H1 (cell line): Measurements from ENCODE around the gene CANX. TPM values are rescaled to one million over a fixed set of nuclear protein-coding genes. Genes with fewer than 3 reads are reported as not detected.

ENCODE experiments used
- CTCF ChIA-PET: fragments of 300-600 bp; sonication (Branson Sonifier 250); formaldehyde crosslinking; loops from one replicate; lab custom pipeline; 2021; ENCODE audit not compliant: partially characterized antibody; lab: Charles Lee
- POLR2A ChIA-PET: fragments of 300-600 bp; sonication (Branson Sonifier 250); formaldehyde crosslinking; loops from one replicate; lab custom pipeline; 2021; ENCODE audit warnings: inconsistent platforms; ENCODE audit not compliant: partially characterized antibody; lab: Charles Lee
- DNase-seq, 2 experiments: peaks; one replicate each; pipeline versions ENCODE4 v3.0.0 to v3.0.0-alpha.2; 2010 to 2022; ENCODE audit warnings: low spot score in 2 of 2, low read depth in 1 of 2, mixed read lengths in 1 of 2
- FAIRE-seq: peaks from 2 replicates; lab custom pipeline; 2011; peaks lifted over from hg19 to GRCh38; lab: Jason Lieb, UNC
- H2AFZ ChIP-seq: 2 replicates; pipeline ENCODE4 v1.8.1; 2012; ENCODE audit warnings: low read length, inconsistent platforms
- H2AK5ac ChIP-seq: 2 replicates; pipeline ENCODE4 v1.6.1; 2013; ENCODE audit warnings: low read depth, low read length
- H2BK120ac ChIP-seq: replicated peaks from 2 replicates; pipeline ENCODE3; 2013; ENCODE audit warnings: low read depth, low read length, inconsistent platforms
- H2BK12ac ChIP-seq: 2 replicates; pipeline ENCODE4 v1.6.1; 2013; ENCODE audit warnings: low read depth, low read length
- H2BK15ac ChIP-seq: 2 replicates; pipeline ENCODE4 v1.6.1; 2013; ENCODE audit warnings: low read length
- H2BK20ac ChIP-seq: 2 replicates; pipeline ENCODE4 v1.6.1; 2013; ENCODE audit warnings: low read length
- H2BK5ac ChIP-seq: 2 replicates; pipeline ENCODE4 v1.6.1; 2013; ENCODE audit warnings: low read depth, low read length
- H3K14ac ChIP-seq: 2 replicates; pipeline ENCODE4 v1.6.1; 2013; ENCODE audit warnings: inconsistent platforms; ENCODE audit not compliant: insufficient read length
- H3K18ac ChIP-seq: 2 replicates; pipeline ENCODE4 v1.6.1; 2013; ENCODE audit warnings: low read length; ENCODE audit errors: extremely low read depth
- H3K23ac ChIP-seq: 2 replicates; pipeline ENCODE4 v1.6.1; 2013; ENCODE audit warnings: inconsistent platforms; ENCODE audit not compliant: insufficient read length
- H3K23me2 ChIP-seq: 2 replicates; pipeline ENCODE4 v1.6.1; 2013; ENCODE audit warnings: low read depth, low read length
- H3K27ac ChIP-seq: 2 replicates; pipeline ENCODE4 v1.6.1; 2011; ENCODE audit warnings: low read depth, low read length, inconsistent platforms
- H3K27me3 ChIP-seq, 4 experiments: replicated peaks in 1 of 4; 1 replicate in 1 of 4; 2 replicates in 3 of 4; pipeline versions ENCODE4 v1.6.1 to v1.8.1; 2011 to 2013; ENCODE audit warnings: low read length in 3 of 4, mild to moderate bottlenecking in 3 of 4, inconsistent platforms in 2 of 4, mixed read lengths in 2 of 4, moderate library complexity in 1 of 4; ENCODE audit not compliant: control insufficient read depth in 3 of 4, insufficient read depth in 3 of 4; ENCODE audit errors: extremely low read depth in 1 of 4
- H3K36me3 ChIP-seq, 4 experiments: 2 replicates each; pipeline versions ENCODE4 v1.6.1 to v1.8.1; 2011 to 2013; ENCODE audit warnings: mild to moderate bottlenecking in 4 of 4, low read length in 3 of 4, moderate library complexity in 2 of 4, control low read depth in 1 of 4, inconsistent platforms in 1 of 4; ENCODE audit not compliant: insufficient read depth in 4 of 4, control insufficient read depth in 2 of 4
- H3K4ac ChIP-seq: replicated peaks from 2 replicates; pipeline ENCODE3; 2013; ENCODE audit warnings: low read length, low read depth, mixed read lengths, inconsistent platforms; ENCODE audit not compliant: insufficient read length
- H3K4me1 ChIP-seq, 4 experiments: replicated peaks in 1 of 4; 1 replicate in 1 of 4; 2 replicates in 3 of 4; pipeline versions ENCODE4 v1.6.1 to v1.8.1; 2011 to 2013; ENCODE audit warnings: low read length in 3 of 4, inconsistent platforms in 2 of 4, mixed read lengths in 1 of 4; ENCODE audit not compliant: insufficient read depth in 4 of 4, control insufficient read depth in 3 of 4
- H3K4me2 ChIP-seq, 2 experiments: 2 replicates each; pipeline versions ENCODE4 v1.6.1 to v1.8.1; 2011 to 2013; ENCODE audit warnings: low read depth in 2 of 2, low read length in 2 of 2, control low read depth in 1 of 2, inconsistent platforms in 1 of 2, mild to moderate bottlenecking in 1 of 2; ENCODE audit not compliant: insufficient read depth in 1 of 2
- H3K4me3 ChIP-seq, 4 experiments: fragments of 200-600, 300-600 bp in 1 of 4; sonication (generic), shearing (Covaris generic), sonication (Bioruptor Twin) in 1 of 4; 2 replicates each; pipeline versions ENCODE4 v1.5.1 to v1.8.1; 2011 to 2016; ENCODE audit warnings: low read length in 4 of 4, low read depth in 3 of 4, control low read depth in 2 of 4, inconsistent platforms in 2 of 4, mild to moderate bottlenecking in 2 of 4, mixed read lengths in 1 of 4, moderate library complexity in 1 of 4; ENCODE audit not compliant: insufficient read depth in 2 of 4; ENCODE audit errors: extremely low read depth in 1 of 4
- H3K56ac ChIP-seq: replicated peaks from 2 replicates; pipeline ENCODE3; 2013; ENCODE audit warnings: low read depth, mild to moderate bottlenecking, mixed read lengths, low read length, inconsistent platforms; ENCODE audit not compliant: insufficient read length
- H3K79me1 ChIP-seq: 2 replicates; pipeline ENCODE4 v1.6.1; 2013; ENCODE audit warnings: low read depth, low read length, control low read depth
- H3K79me2 ChIP-seq, 2 experiments: 2 replicates each; pipeline versions ENCODE4 v1.6.1 to v1.8.1; 2012 to 2013; ENCODE audit warnings: low read length in 2 of 2, mild to moderate bottlenecking in 2 of 2, inconsistent platforms in 1 of 2; ENCODE audit not compliant: insufficient read depth in 2 of 2, control insufficient read depth in 1 of 2
- H3K9ac ChIP-seq, 4 experiments: replicated peaks in 1 of 4; 1 replicate in 1 of 4; 2 replicates in 3 of 4; pipeline versions ENCODE4 v1.6.1 to v1.8.1; 2011 to 2013; ENCODE audit warnings: low read depth in 3 of 4, low read length in 3 of 4, control low read depth in 2 of 4, mild to moderate bottlenecking in 2 of 4, moderate library complexity in 2 of 4, inconsistent platforms in 1 of 4; ENCODE audit errors: extremely low read depth in 1 of 4
- H3K9me3 ChIP-seq, 2 experiments: 2 replicates each; pipeline versions ENCODE4 v1.6.1 to v1.8.1; 2012 to 2013; ENCODE audit warnings: mild to moderate bottlenecking in 2 of 2, moderate library complexity in 2 of 2, control low read depth in 1 of 2, inconsistent platforms in 1 of 2, low read depth in 1 of 2, low read length in 1 of 2, mixed read lengths in 1 of 2; ENCODE audit not compliant: insufficient read depth in 2 of 2
- H4K20me1 ChIP-seq, 2 experiments: replicated peaks in 1 of 2; 2 replicates each; pipeline versions ENCODE3 to v1.8.1; 2011 to 2013; ENCODE audit warnings: inconsistent platforms in 2 of 2, low read length in 2 of 2, mild to moderate bottlenecking in 1 of 2; ENCODE audit not compliant: insufficient read depth in 2 of 2, control insufficient read depth in 1 of 2
- H4K5ac ChIP-seq: 2 replicates; pipeline ENCODE4 v1.6.1; 2013; ENCODE audit warnings: low read length, low read depth, mixed read lengths, inconsistent platforms; ENCODE audit not compliant: insufficient read length
- H4K8ac ChIP-seq: 2 replicates; pipeline ENCODE4 v1.8.0; 2013; ENCODE audit warnings: mild to moderate bottlenecking, moderate library complexity, low read length, inconsistent platforms; ENCODE audit not compliant: insufficient read depth; ENCODE audit errors: extremely low read depth
- H4K91ac ChIP-seq: replicated peaks from 2 replicates; pipeline ENCODE3; 2013; ENCODE audit warnings: low read length, mixed read lengths, inconsistent platforms; ENCODE audit not compliant: insufficient read length
- ATF2 ChIP-seq: IDR thresholded peaks from 2 replicates; pipeline ENCODE4 v1.6.1; 2012; ENCODE audit warnings: low read length, inconsistent platforms
- ATF3 ChIP-seq: IDR thresholded peaks from 2 replicates; pipeline ENCODE4 v1.6.1; 2011; ENCODE audit warnings: low read depth, mild to moderate bottlenecking, low read length; ENCODE audit not compliant: insufficient read depth
- BACH1 ChIP-seq: IDR thresholded peaks from 2 replicates; pipeline ENCODE4 v1.6.1; 2012; ENCODE audit warnings: low read length, improper control_type of control experiment
- POLR2A ChIP-seq, 2 experiments: IDR thresholded peaks; 1 replicate in 1 of 2; 2 replicates in 1 of 2; pipeline ENCODE4 v1.6.1; 2011; ENCODE audit warnings: low read depth in 2 of 2, low read length in 2 of 2, mild to moderate bottlenecking in 2 of 2; ENCODE audit errors: control extremely low read depth in 1 of 2
- SIX5 ChIP-seq: IDR thresholded peaks from 2 replicates; pipeline ENCODE4 v1.6.1; 2011; ENCODE audit warnings: mild to moderate bottlenecking, low read depth, low read length
- WGBS, 2 experiments: shearing (Covaris generic) in 1 of 2; methylation state at CpG; one replicate each; pipeline versions ENCODE4 v1.1.6 to v1.1.7; 2013 to 2015; ENCODE audit warnings: low lambda C conversion rate in 2 of 2, mixed read lengths in 2 of 2, inconsistent platforms in 1 of 2, low coverage in 1 of 2, missing lambda C conversion rate in 1 of 2; ENCODE audit not compliant: insufficient replicate concordance in 2 of 2, insufficient coverage in 1 of 2, insufficient read length in 1 of 2; ENCODE audit errors: extremely low coverage in 1 of 2, missing lambda C conversion rate in 1 of 2; 5-methylcytosine and 5-hydroxymethylcytosine counted together
- polyA plus RNA-seq, 7 experiments: library from polyadenylated mRNA; depleted of rRNA in 3 of 7; stranded (reverse) in 5 of 7; unstranded in 2 of 7; fragments of >200 nt in 5 of 7; fragments of 200-250 nt in 2 of 7; gene quantifications; 1 replicate in 5 of 7; 2 replicates in 1 of 7; 4 replicates in 1 of 7; pipeline versions ENCODE4 v1.2.1 to v1.2.3, GENCODE V29; 2011 to 2013; ENCODE audit warnings: missing spikeins in 2 of 7, mixed read lengths in 2 of 7
- total RNA-seq: library from RNA; stranded (reverse); fragmentation: NEBNext Ultra II Directional; extraction: Animal tissue kit (Norgen Biotek cat#: 25700); gene quantifications from 2 replicates; pipeline ENCODE4 v1.2.1, GENCODE V29; 2021

The CANX gene
- total and polyA plus RNA-seq, 2 of the 8 experiments (the other 6 are each of a cell fraction or from before 2014, with no cell fraction given) = 136 to 691 TPM

- H3K4me2 ChIP-seq = no peak overlapping the region
- peaks cover 0 to 3% (median 0%) of the 10 kb centered on the region in 4 experiments; a peak in 2 of 7 replicates for H3K4me1 ChIP-seq
- H3K9ac ChIP-seq = no peak overlapping the region
- H3K23me2 ChIP-seq = peaks cover under 1% of the 10 kb centered on the region; the same call in 1 of the 2 replicates
- no peak overlapping the region for H3K14ac ChIP-seq
- H3K27me3 ChIP-seq = no peaks in the 10 kb centered on the region
- no peak overlapping the region for H2AK5ac ChIP-seq
- DNase-seq (no peak), FAIRE-seq (no peak)
- no peak for TF ChIP-seq BACH1
- no peak for TF ChIP-seq ATF2
- no peak for TF ChIP-seq POLR2A (IDR thresholded peaks at IDR 0.05; ENCODE audit: control extremely low read depth in 1 of 2, low read depth in 2 of 2, low read length in 2 of 2)
- TF ChIP-seq ATF3 = no peak
- TF ChIP-seq SIX5 = no peak
- TF ChIP-seq, all 59 proteins: peak for 0
- Histone ChIP-seq H4K20me1 (peaks cover 14 to 18% of the 10 kb centered on the region in 2 experiments), H4K8ac (no peak overlapping the region), H3K4ac (no peak overlapping the region), H3K18ac (no peak overlapping the region), H4K91ac (no peak overlapping the region), H2BK20ac (no peak overlapping the region), H2BK120ac (no peak overlapping the region), H3K23ac (no peak overlapping the region), H3K79me1 (peaks cover 5% of the 10 kb centered on the region), H3K79me2 (peaks cover 48 to 96% of the 10 kb centered on the region in 2 experiments), H2BK5ac (no peak overlapping the region), H3K27ac (no peak overlapping the region), H3K36me3 (peaks cover 0 to 11% (median 0%) of the 10 kb centered on the region in 4 experiments; a peak in 2 of 8 replicates), H3K9me3 (no peaks in the 10 kb centered on the region), H2BK15ac (no peak overlapping the region), H2BK12ac (no peak overlapping the region), H4K5ac (no peak overlapping the region), H3K4me3 (no peak overlapping the region), H2AFZ (no peak overlapping the region), H3K56ac (no peak overlapping the region)
- POLR2A ChIA-PET = interaction anchor here (0.8 to 1.9 kb wide), 6 partner anchors 10 to 115 kb away, joined by 3 to 6 read pairs (median 3); partner anchors contain the start of gene HNRNPH1
- CTCF ChIA-PET = interaction anchor here (0.7 to 1.6 kb wide), 4 partner anchors 11 to 30 kb away, joined by 3 to 4 read pairs (median 3); no protein-coding TSS in a partner anchor
- 100% methylated on average over 4 of the region's 4 CpGs; no CpG with 5 or more reads in 1 of the 2 experiments for WGBS, 2 experiments
These were observed 40.0 kb downstream of the CANX start for GRCh38 chr5:179738742-179739141.
